ENCODE measurements around the gene ZNF471.

Gene ZNF471

GRCh38 chr19:56507446-56508289, at the start of gene ZNF471:
ZNF471 (plus strand) TSS chr19:56507855; CDS start chr19:56511572, 3,717 bp downstream.
- in situ Hi-C loops (cut with MboI; ENCODE audit: low sequenced_read_pairs) = no loop called here

- in situ Hi-C loops (cut with MboI; ENCODE audit: low sequenced_read_pairs) = no loop called here
Observed at GRCh38 chr19:56474308-56474707, 33.3 kb upstream of the ZNF471 start.

GRCh38 chr19:56476093-56476492, 31.6 kb upstream of the ZNF471 start:
- in situ Hi-C loops (cut with MboI; ENCODE audit: low sequenced_read_pairs) = no loop called here

- in situ Hi-C loops (cut with MboI; ENCODE audit: low sequenced_read_pairs) = no loop called here
Observed at GRCh38 chr19:56476651-56477428, 30.8 kb upstream of the ZNF471 start, which contains the start of gene ZNF667. ZNF667 (minus strand) TSS chr19:56477345; CDS start chr19:56462370, 14,975 bp downstream.

GRCh38 chr19:56477429-56478338, 30.0 kb upstream of the ZNF471 start:
- in situ Hi-C loops (cut with MboI; ENCODE audit: low sequenced_read_pairs) = no loop called here

- in situ Hi-C loops (cut with MboI; ENCODE audit: low sequenced_read_pairs) = no loop called here
Observed at GRCh38 chr19:56491399-56491798, 16.3 kb upstream of the ZNF471 start.

- in situ Hi-C loops (cut with MboI; ENCODE audit: low sequenced_read_pairs) = no loop called here
Observed at GRCh38 chr19:56504581-56504980, 3.1 kb upstream of the ZNF471 start.

GRCh38 chr19:56508290-56508778, 679 bp downstream of the ZNF471 start:
- in situ Hi-C loops (cut with MboI; ENCODE audit: low sequenced_read_pairs) = no loop called here

- in situ Hi-C loops (cut with MboI; ENCODE audit: low sequenced_read_pairs) = no loop called here
Observed at GRCh38 chr19:56525214-56525860, 17.7 kb downstream of the ZNF471 start.

- in situ Hi-C loops (cut with MboI; ENCODE audit: low sequenced_read_pairs) = no loop called here
Observed at GRCh38 chr19:56537442-56537841, 29.8 kb downstream of the ZNF471 start.

GRCh38 chr19:56538254-56538760, 30.7 kb downstream of the ZNF471 start:
- in situ Hi-C loops (cut with MboI; ENCODE audit: low sequenced_read_pairs) = no loop called here

- in situ Hi-C loops (cut with MboI; ENCODE audit: low sequenced_read_pairs) = no loop called here
Observed at GRCh38 chr19:56538761-56539263, 31.2 kb downstream of the ZNF471 start, which contains the start of gene ZFP28. ZFP28 (plus strand) TSS chr19:56538948; CDS start chr19:56539019, 71 bp downstream.

- in situ Hi-C loops (cut with MboI; ENCODE audit: low sequenced_read_pairs) = no loop called here
Observed at GRCh38 chr19:56543776-56544175, 36.1 kb downstream of the ZNF471 start.

GRCh38 chr19:56547535-56547934, 39.9 kb downstream of the ZNF471 start:
- in situ Hi-C loops (cut with MboI; ENCODE audit: low sequenced_read_pairs) = no loop called here

GRCh38 chr19:56554272-56554869, 46.7 kb downstream of the ZNF471 start:
- in situ Hi-C loops (cut with MboI; ENCODE audit: low sequenced_read_pairs) = no loop called here

GRCh38 chr19:56562766-56563165, 55.1 kb downstream of the ZNF471 start:
- in situ Hi-C loops (cut with MboI; ENCODE audit: low sequenced_read_pairs) = no loop called here

- in situ Hi-C loops (cut with MboI; ENCODE audit: low sequenced_read_pairs) = no loop called here
Observed at GRCh38 chr19:56566904-56567273, 59.2 kb downstream of the ZNF471 start.

- in situ Hi-C loops (cut with MboI; ENCODE audit: low sequenced_read_pairs) = no loop called here
Observed at GRCh38 chr19:56567274-56568120, 59.8 kb downstream of the ZNF471 start, which contains the start of gene ZNF470. ZNF470 (plus strand) TSS chr19:56567468; CDS start chr19:56570312, 2,844 bp downstream.
